CD4-positive, alpha-beta T cell (primary cell): Measurements from ENCODE around the gene HRG. TPM values are rescaled to one million over a fixed set of nuclear protein-coding genes. Genes with fewer than 3 reads are reported as not detected.

Experiments
- ATAC-seq: fragments of 200-7000 bp; cut with Tn5 transposase; one replicate; pipeline ENCODE4 v1.10.0; 2022; ENCODE audit warnings: mild to moderate bottlenecking; ENCODE audit not compliant: poor library complexity
- CTCF ChIA-PET: fragments of 350-600 bp; sonication (Branson Sonifier 250); formaldehyde crosslinking; loops from one replicate; lab custom pipeline; 2021; ENCODE audit warnings: antibody characterized with exemption, inconsistent platforms; lab: Charles Lee
- POLR2A ChIA-PET: fragments of 350-600 bp; sonication (Branson Sonifier 250); formaldehyde crosslinking; loops from one replicate; lab custom pipeline; 2021; ENCODE audit warnings: antibody characterized with exemption, inconsistent platforms; lab: Charles Lee
- DNase-seq, 14 experiments: peaks; one replicate each; pipeline ENCODE4 v3.0.0-alpha.2; 2013 to 2020; ENCODE audit warnings: mixed read lengths in 2 of 14
- H3K27ac ChIP-seq, 2 donors: one replicate each; pipeline versions ENCODE4 v1.5.1 to v1.7.0; 2013; ENCODE audit warnings: low read length in 2 of 2, low read depth in 1 of 2, mild to moderate bottlenecking in 1 of 2
- H3K27me3 ChIP-seq, 2 experiments: 1 replicate in 1 of 2; 2 replicates in 1 of 2; pipeline versions ENCODE4 v1.6.1 to v1.7.0; 2013; ENCODE audit warnings: low read length in 2 of 2, control low read depth in 1 of 2, mild to moderate bottlenecking in 1 of 2, moderate library complexity in 1 of 2; ENCODE audit not compliant: insufficient read depth in 2 of 2, control insufficient read depth in 1 of 2
- H3K36me3 ChIP-seq: one replicate; pipeline ENCODE4 v1.6.1; 2013; ENCODE audit warnings: low read length, control low read depth; ENCODE audit not compliant: insufficient read depth
- H3K4me1 ChIP-seq: one replicate; pipeline ENCODE4 v1.6.1; 2013; ENCODE audit warnings: low read length, control low read depth; ENCODE audit not compliant: insufficient read depth
- H3K4me3 ChIP-seq: one replicate; pipeline ENCODE4 v1.5.1; 2013; ENCODE audit warnings: mild to moderate bottlenecking, low read length, moderate library complexity
- H3K9me3 ChIP-seq, 2 experiments: 1 replicate in 1 of 2; 2 replicates in 1 of 2; pipeline versions ENCODE4 v1.6.1 to v1.7.0; 2013; ENCODE audit warnings: low read length in 2 of 2, mild to moderate bottlenecking in 2 of 2, control low read depth in 1 of 2, moderate library complexity in 1 of 2; ENCODE audit not compliant: control insufficient read depth in 1 of 2, insufficient read depth in 1 of 2
- H3K27ac Mint-ChIP-seq: one replicate; pipeline ENCODE4 v1.8.0; 2020; ENCODE audit warnings: mixed read lengths
- H3K27me3 Mint-ChIP-seq: one replicate; pipeline ENCODE4 v1.8.0; 2021; ENCODE audit warnings: mixed read lengths
- H3K36me3 Mint-ChIP-seq: one replicate; pipeline ENCODE4 v1.8.0; 2021; ENCODE audit warnings: low read depth, mixed read lengths
- H3K4me1 Mint-ChIP-seq: one replicate; pipeline ENCODE4 v1.8.0; 2021; ENCODE audit warnings: low read depth, mixed read lengths
- H3K4me3 Mint-ChIP-seq: one replicate; pipeline ENCODE4 v1.8.0; 2020; ENCODE audit warnings: mild to moderate bottlenecking, mixed read lengths
- H3K9me3 Mint-ChIP-seq: one replicate; pipeline ENCODE4 v1.8.0; 2020; ENCODE audit warnings: mixed read lengths
- CTCF ChIP-seq: fragments of 200-600 bp; IDR thresholded peaks from one replicate; pipeline ENCODE4 v1.8.0; 2022; ENCODE audit warnings: antibody characterized with exemption, mild to moderate bottlenecking
- intact Hi-C, 2 experiments: fragments of 100-400 bp; cut with DNase I in 1 of 2; cut with micrococcal nuclease in 1 of 2; formaldehyde crosslinking; loops; one replicate each; pipeline versions ENCODE4 v1.15.1 to v1.9.0; 2023 to 2025; cut with DNase I, micrococcal nuclease
- total RNA-seq, 174 experiments: library from RNA in 2 of 174; stranded (reverse) in 2 of 174; gene quantifications; one replicate each; pipeline ENCODE4 v1.2.3 and lab custom pipeline; 2021 to 2026

Gene HRG
- total RNA-seq, 2 experiments from 2014 or later = not detected

- ATAC-seq (no peak), DNase-seq (no peak)
- Mint-ChIP-seq H3K9me3 (no peaks in the 10 kb centered on the region), H3K36me3 (no peaks in the 10 kb centered on the region), H3K4me1 (no peaks in the 10 kb centered on the region), H3K27me3 (peaks cover 17% of the 10 kb centered on the region), H3K27ac (no peak overlapping the region), H3K4me3 (no peak overlapping the region)
- intact Hi-C loops = no loop called here
- peaks cover 0 to 1% of the 10 kb centered on the region in 2 experiments for H3K27me3 ChIP-seq
- no peak overlapping the region for H3K27ac ChIP-seq
- H3K9me3 ChIP-seq = peaks cover 0 to 4% of the 10 kb centered on the region in 2 experiments
- ChIA-PET POLR2A (no interaction called here), CTCF (no interaction called here)
- no peak for TF ChIP-seq CTCF
- H3K4me3 ChIP-seq = no peak overlapping the region
- H3K4me1 ChIP-seq = no peaks in the 10 kb centered on the region
- no peaks in the 10 kb centered on the region for H3K36me3 ChIP-seq
Observed at GRCh38 chr3:186653984-186654383, 11.8 kb upstream of the HRG start.

GRCh38 chr3:186663361-186664118 is 2.3 kb upstream of the HRG start:
- ChIA-PET CTCF (no interaction called here), POLR2A (no interaction called here)
- ATAC-seq (no peak), DNase-seq (no peak)
- no peaks in the 10 kb centered on the region for H3K36me3 Mint-ChIP-seq
- intact Hi-C loops = no loop called here
- Histone ChIP-seq H3K27ac (no peak overlapping the region), H3K4me1 (no peaks in the 10 kb centered on the region), H3K27me3 (no peaks in the 10 kb centered on the region), H3K9me3 (no peaks in the 10 kb centered on the region), H3K36me3 (no peaks in the 10 kb centered on the region), H3K4me3 (no peak overlapping the region)
- H3K4me3 Mint-ChIP-seq = no peak overlapping the region
- H3K9me3 Mint-ChIP-seq = no peaks in the 10 kb centered on the region
- peaks cover 7% of the 10 kb centered on the region for H3K27me3 Mint-ChIP-seq
- no peaks in the 10 kb centered on the region for H3K4me1 Mint-ChIP-seq
- H3K27ac Mint-ChIP-seq = no peak overlapping the region
- no peak for TF ChIP-seq CTCF

- Histone ChIP-seq H3K4me1 (no peaks in the 10 kb centered on the region), H3K36me3 (no peaks in the 10 kb centered on the region), H3K4me3 (no peak overlapping the region), H3K9me3 (no peaks in the 10 kb centered on the region), H3K27me3 (no peaks in the 10 kb centered on the region), H3K27ac (no peak overlapping the region)
- no peak for DNase-seq
- H3K4me1 Mint-ChIP-seq = no peaks in the 10 kb centered on the region
- H3K36me3 Mint-ChIP-seq = no peaks in the 10 kb centered on the region
- peaks cover 7% of the 10 kb centered on the region for H3K27me3 Mint-ChIP-seq
- no peak overlapping the region for H3K27ac Mint-ChIP-seq
- no peaks in the 10 kb centered on the region for H3K9me3 Mint-ChIP-seq
- TF ChIP-seq CTCF = no peak
- intact Hi-C loops = no loop called here
- no peak overlapping the region for H3K4me3 Mint-ChIP-seq
- no peak for ATAC-seq
- POLR2A ChIA-PET = no interaction called here
- CTCF ChIA-PET = no interaction called here
Observed at GRCh38 chr3:186664119-186664495, 1.7 kb upstream of the HRG start.
